ENCODE results near the gene PLK5. TPM values are rescaled to one million over a fixed set of nuclear protein-coding genes. Genes with fewer than 3 reads are reported as not detected.

The PLK5 gene
- polyA plus RNA-seq, 1 donor from 2014 or later, result 3.6 TPM

DNA sequence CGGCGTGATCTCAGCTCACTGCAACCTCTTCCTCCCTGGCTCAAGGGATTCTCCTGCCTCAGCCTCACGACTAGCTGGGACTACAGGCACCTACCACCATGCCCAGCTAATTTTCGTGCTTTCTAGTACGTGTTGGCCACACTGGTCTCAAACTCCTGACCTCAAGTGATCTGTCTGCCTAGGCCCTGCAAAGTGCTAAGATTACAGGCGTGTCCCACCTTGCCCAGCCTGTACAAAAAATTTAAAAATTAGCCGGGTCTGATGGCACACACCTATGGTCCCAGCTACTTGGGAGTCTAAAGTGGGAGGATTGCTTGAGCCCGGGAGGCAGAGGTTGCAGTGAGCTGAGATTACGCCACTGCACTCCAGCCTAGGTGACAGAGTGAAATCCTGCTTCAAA, 48.9 kb downstream of the PLK5 start:
- H3K79me2 ChIP-seq (replicated peaks; ENCODE audit: insufficient read depth, low read length), result peaks cover 4% of the 10 kb centered on the region
- no peak overlapping the region for H3K4me3 ChIP-seq (ENCODE audit: low read length)
- H3K9ac ChIP-seq (ENCODE audit: low read length), result no peak overlapping the region
- H3K9me2 ChIP-seq (ENCODE audit: insufficient read depth, low read length), result no peaks in the 10 kb centered on the region
- no peak for TF ChIP-seq RAD21 (conservative IDR thresholded peaks at IDR 0.05)
- TF ChIP-seq MXI1 (conservative IDR thresholded peaks at IDR 0.05; ENCODE audit: poor library complexity, severe bottlenecking), result no peak
- TF ChIP-seq, protein P1, sequence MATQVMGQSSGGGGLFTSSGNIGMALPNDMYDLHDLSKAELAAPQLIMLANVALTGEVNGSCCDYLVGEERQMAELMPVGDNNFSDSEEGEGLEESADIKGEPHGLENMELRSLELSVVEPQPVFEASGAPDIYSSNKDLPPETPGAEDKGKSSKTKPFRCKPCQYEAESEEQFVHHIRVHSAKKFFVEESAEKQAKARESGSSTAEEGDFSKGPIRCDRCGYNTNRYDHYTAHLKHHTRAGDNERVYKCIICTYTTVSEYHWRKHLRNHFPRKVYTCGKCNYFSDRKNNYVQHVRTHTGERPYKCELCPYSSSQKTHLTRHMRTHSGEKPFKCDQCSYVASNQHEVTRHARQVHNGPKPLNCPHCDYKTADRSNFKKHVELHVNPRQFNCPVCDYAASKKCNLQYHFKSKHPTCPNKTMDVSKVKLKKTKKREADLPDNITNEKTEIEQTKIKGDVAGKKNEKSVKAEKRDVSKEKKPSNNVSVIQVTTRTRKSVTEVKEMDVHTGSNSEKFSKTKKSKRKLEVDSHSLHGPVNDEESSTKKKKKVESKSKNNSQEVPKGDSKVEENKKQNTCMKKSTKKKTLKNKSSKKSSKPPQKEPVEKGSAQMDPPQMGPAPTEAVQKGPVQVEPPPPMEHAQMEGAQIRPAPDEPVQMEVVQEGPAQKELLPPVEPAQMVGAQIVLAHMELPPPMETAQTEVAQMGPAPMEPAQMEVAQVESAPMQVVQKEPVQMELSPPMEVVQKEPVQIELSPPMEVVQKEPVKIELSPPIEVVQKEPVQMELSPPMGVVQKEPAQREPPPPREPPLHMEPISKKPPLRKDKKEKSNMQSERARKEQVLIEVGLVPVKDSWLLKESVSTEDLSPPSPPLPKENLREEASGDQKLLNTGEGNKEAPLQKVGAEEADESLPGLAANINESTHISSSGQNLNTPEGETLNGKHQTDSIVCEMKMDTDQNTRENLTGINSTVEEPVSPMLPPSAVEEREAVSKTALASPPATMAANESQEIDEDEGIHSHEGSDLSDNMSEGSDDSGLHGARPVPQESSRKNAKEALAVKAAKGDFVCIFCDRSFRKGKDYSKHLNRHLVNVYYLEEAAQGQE (IDR thresholded peaks at IDR 0.05; ENCODE audit: borderline replicate concordance), result no peak
- TF ChIP-seq EP300 (conservative IDR thresholded peaks at IDR 0.05; ENCODE audit: poor library complexity, severe bottlenecking), result no peak
- no peak for TF ChIP-seq SMC3 (conservative IDR thresholded peaks at IDR 0.05; ENCODE audit: poor library complexity)
- TF ChIP-seq, protein P2, sequence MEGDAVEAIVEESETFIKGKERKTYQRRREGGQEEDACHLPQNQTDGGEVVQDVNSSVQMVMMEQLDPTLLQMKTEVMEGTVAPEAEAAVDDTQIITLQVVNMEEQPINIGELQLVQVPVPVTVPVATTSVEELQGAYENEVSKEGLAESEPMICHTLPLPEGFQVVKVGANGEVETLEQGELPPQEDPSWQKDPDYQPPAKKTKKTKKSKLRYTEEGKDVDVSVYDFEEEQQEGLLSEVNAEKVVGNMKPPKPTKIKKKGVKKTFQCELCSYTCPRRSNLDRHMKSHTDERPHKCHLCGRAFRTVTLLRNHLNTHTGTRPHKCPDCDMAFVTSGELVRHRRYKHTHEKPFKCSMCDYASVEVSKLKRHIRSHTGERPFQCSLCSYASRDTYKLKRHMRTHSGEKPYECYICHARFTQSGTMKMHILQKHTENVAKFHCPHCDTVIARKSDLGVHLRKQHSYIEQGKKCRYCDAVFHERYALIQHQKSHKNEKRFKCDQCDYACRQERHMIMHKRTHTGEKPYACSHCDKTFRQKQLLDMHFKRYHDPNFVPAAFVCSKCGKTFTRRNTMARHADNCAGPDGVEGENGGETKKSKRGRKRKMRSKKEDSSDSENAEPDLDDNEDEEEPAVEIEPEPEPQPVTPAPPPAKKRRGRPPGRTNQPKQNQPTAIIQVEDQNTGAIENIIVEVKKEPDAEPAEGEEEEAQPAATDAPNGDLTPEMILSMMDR (IDR thresholded peaks at IDR 0.05; ENCODE audit: poor library complexity, severe bottlenecking), result no peak
- TF ChIP-seq POLR2AphosphoS5 (IDR thresholded peaks at IDR 0.05), result no peak
- no peak overlapping the region for H2AFZ ChIP-seq (ENCODE audit: low read depth, low read length)
- no peaks in the 10 kb centered on the region for H4K20me1 ChIP-seq (ENCODE audit: insufficient read depth)
- no peaks in the 10 kb centered on the region for H3K27me3 ChIP-seq (ENCODE audit: insufficient read depth, low read depth, low read length)
- H3K4me2 ChIP-seq (ENCODE audit: low read length), result no peak overlapping the region
- no peaks in the 10 kb centered on the region for H3K36me3 ChIP-seq (ENCODE audit: insufficient read depth, low read length)
- H3K27ac ChIP-seq (ENCODE audit: low read length), result no peak overlapping the region
- no peaks in the 10 kb centered on the region for H3F3A ChIP-seq (ENCODE audit: insufficient read depth, low read length, poor library complexity, severe bottlenecking)
- H3K9me3 ChIP-seq (ENCODE audit: low read length), result no peaks in the 10 kb centered on the region

- no peaks in the 10 kb centered on the region for H3K79me2 ChIP-seq (replicated peaks; ENCODE audit: insufficient read depth, low read length)
- H3K9me3 ChIP-seq (ENCODE audit: low read length), result no peaks in the 10 kb centered on the region
- no peak overlapping the region for H3K27ac ChIP-seq (ENCODE audit: low read length)
- no peaks in the 10 kb centered on the region for H3K9me2 ChIP-seq (ENCODE audit: insufficient read depth, low read length)
- no peaks in the 10 kb centered on the region for H4K20me1 ChIP-seq (ENCODE audit: insufficient read depth)
- TF ChIP-seq EP300 (conservative IDR thresholded peaks at IDR 0.05; ENCODE audit: poor library complexity, severe bottlenecking) (no peak), TAF1 (IDR thresholded peaks at IDR 0.05; ENCODE audit: low read depth) (no peak), MXI1 (conservative IDR thresholded peaks at IDR 0.05; ENCODE audit: poor library complexity, severe bottlenecking) (no peak), EZH2 (IDR thresholded peaks at IDR 0.05; ENCODE audit: borderline replicate concordance, insufficient read depth, low read length, poor library complexity, severe bottlenecking) (no peak), RAD21 (conservative IDR thresholded peaks at IDR 0.05) (no peak), SMC3 (conservative IDR thresholded peaks at IDR 0.05; ENCODE audit: poor library complexity) (no peak)
- TF ChIP-seq, protein P1 (IDR thresholded peaks at IDR 0.05; ENCODE audit: borderline replicate concordance), result no peak
- TF ChIP-seq, protein P2 (IDR thresholded peaks at IDR 0.05; ENCODE audit: poor library complexity, severe bottlenecking), result no peak
- no peaks in the 10 kb centered on the region for H3K36me3 ChIP-seq (ENCODE audit: insufficient read depth, low read length)
- no peaks in the 10 kb centered on the region for H3K27me3 ChIP-seq (ENCODE audit: insufficient read depth, low read depth, low read length)
- no peak overlapping the region for H2AFZ ChIP-seq (ENCODE audit: low read depth, low read length)
- no peak overlapping the region for H3K9ac ChIP-seq (ENCODE audit: low read length)
- H3K4me3 ChIP-seq (ENCODE audit: low read length), result no peak overlapping the region
- no peaks in the 10 kb centered on the region for H3F3A ChIP-seq (ENCODE audit: insufficient read depth, low read length, poor library complexity, severe bottlenecking)
- no peak overlapping the region for H3K4me2 ChIP-seq (ENCODE audit: low read length)
These were observed 50.7 kb downstream of the PLK5 start for GRCh38 chr19:1574354-1575136.
